OCI-LY3 (cell line): Measurements from ENCODE around the gene SLC43A1.

Source experiments
- H2AFZ ChIP-seq: fragments of 200-600, 300-600 bp; shearing (Covaris generic); 2 replicates; pipeline ENCODE4 v1.6.0; 2014; ENCODE audit warnings: antibody characterized with exemption, low read depth, low read length
- H3K27ac ChIP-seq: fragments of 200-600, 300-600 bp; sonication (generic); 2 replicates; pipeline ENCODE4 v1.5.1; 2014; ENCODE audit warnings: mild to moderate bottlenecking, low read length, moderate library complexity, mixed read lengths
- H3K27me3 ChIP-seq: fragments of 200-600, 300-600 bp; sonication (generic); 2 replicates; pipeline ENCODE4 v1.6.1; 2014; ENCODE audit warnings: low read depth, low read length, mixed read lengths
- H3K36me3 ChIP-seq: fragments of 200-600, 300-600 bp; sonication (generic); replicated peaks from 2 replicates; pipeline ENCODE3; 2014; ENCODE audit warnings: low read depth, low read length, mixed read lengths
- H3K4me1 ChIP-seq: fragments of 300-600, 200-600 bp; sonication (generic); 2 replicates; pipeline ENCODE4 v1.6.1; 2014; ENCODE audit warnings: low read length, mixed read lengths
- H3K4me2 ChIP-seq: fragments of 200-600, 300-600 bp; sonication (generic); 2 replicates; pipeline ENCODE4 v1.6.1; 2014; ENCODE audit warnings: low read length, mixed read lengths
- H3K4me3 ChIP-seq: fragments of 300-600, 200-600 bp; sonication (generic); 2 replicates; pipeline ENCODE4 v1.5.1; 2014; ENCODE audit warnings: antibody characterized with exemption, mild to moderate bottlenecking, low read length, moderate library complexity
- H3K79me2 ChIP-seq: fragments of 300-600, 200-600 bp; shearing (Covaris generic); 2 replicates; pipeline ENCODE4 v1.6.1; 2014; ENCODE audit warnings: mild to moderate bottlenecking, low read length, mixed read lengths
- H3K9ac ChIP-seq: fragments of 300-600, 200-600 bp; shearing (Covaris generic); 2 replicates; pipeline ENCODE4 v1.6.0; 2014; ENCODE audit warnings: mild to moderate bottlenecking, low read length, moderate library complexity
- H3K9me3 ChIP-seq: fragments of 200-600, 300-600 bp; shearing (Covaris generic); 2 replicates; pipeline ENCODE4 v1.6.1; 2014; ENCODE audit warnings: low read length, mixed read lengths; ENCODE audit not compliant: insufficient read depth
- H4K20me1 ChIP-seq: fragments of 200-600, 300-600 bp; sonication (generic); 2 replicates; pipeline ENCODE4 v1.6.1; 2016; ENCODE audit warnings: low read length, mixed read lengths; ENCODE audit not compliant: insufficient read depth
- EZH2phosphoT487 ChIP-seq: fragments of 200-600 bp; shearing (Covaris generic); IDR thresholded peaks from 2 replicates; pipeline ENCODE4 v1.6.1; 2018; ENCODE audit warnings: antibody characterized with exemption, mixed run types, low read depth
- TF ChIP-seq, protein P1 (sequence below): fragments of 200-600, 300-600 bp; sonication (generic); IDR thresholded peaks from 2 replicates; pipeline ENCODE4 v1.5.1; 2014; ENCODE audit warnings: antibody characterized with exemption, low read length, low read depth

Gene SLC43A1

GRCh38 chr11:57499983-57500461 is 15.5 kb downstream of the SLC43A1 start:
- Histone ChIP-seq H3K9ac (no peak overlapping the region), H3K4me3 (no peak overlapping the region), H3K27ac (no peak overlapping the region), H3K4me2 (no peak overlapping the region), H2AFZ (no peak overlapping the region), H3K27me3 (no peaks in the 10 kb centered on the region), H3K4me1 (no peaks in the 10 kb centered on the region), H3K36me3 (peaks cover 65% of the 10 kb centered on the region), H4K20me1 (peaks cover 22% of the 10 kb centered on the region), H3K79me2 (peaks cover 36% of the 10 kb centered on the region), H3K9me3 (no peaks in the 10 kb centered on the region)
- no peak for TF ChIP-seq EZH2phosphoT487
- TF ChIP-seq, protein P1, sequence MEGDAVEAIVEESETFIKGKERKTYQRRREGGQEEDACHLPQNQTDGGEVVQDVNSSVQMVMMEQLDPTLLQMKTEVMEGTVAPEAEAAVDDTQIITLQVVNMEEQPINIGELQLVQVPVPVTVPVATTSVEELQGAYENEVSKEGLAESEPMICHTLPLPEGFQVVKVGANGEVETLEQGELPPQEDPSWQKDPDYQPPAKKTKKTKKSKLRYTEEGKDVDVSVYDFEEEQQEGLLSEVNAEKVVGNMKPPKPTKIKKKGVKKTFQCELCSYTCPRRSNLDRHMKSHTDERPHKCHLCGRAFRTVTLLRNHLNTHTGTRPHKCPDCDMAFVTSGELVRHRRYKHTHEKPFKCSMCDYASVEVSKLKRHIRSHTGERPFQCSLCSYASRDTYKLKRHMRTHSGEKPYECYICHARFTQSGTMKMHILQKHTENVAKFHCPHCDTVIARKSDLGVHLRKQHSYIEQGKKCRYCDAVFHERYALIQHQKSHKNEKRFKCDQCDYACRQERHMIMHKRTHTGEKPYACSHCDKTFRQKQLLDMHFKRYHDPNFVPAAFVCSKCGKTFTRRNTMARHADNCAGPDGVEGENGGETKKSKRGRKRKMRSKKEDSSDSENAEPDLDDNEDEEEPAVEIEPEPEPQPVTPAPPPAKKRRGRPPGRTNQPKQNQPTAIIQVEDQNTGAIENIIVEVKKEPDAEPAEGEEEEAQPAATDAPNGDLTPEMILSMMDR: no peak

GRCh38 chr11:57499413-57499982 is 16.0 kb downstream of the SLC43A1 start:
- H3K9ac ChIP-seq: no peak overlapping the region
- peaks cover 16% of the 10 kb centered on the region for H4K20me1 ChIP-seq
- H3K36me3 ChIP-seq: peaks cover 60% of the 10 kb centered on the region
- H2AFZ ChIP-seq: no peak overlapping the region
- H3K27me3 ChIP-seq: no peaks in the 10 kb centered on the region
- H3K79me2 ChIP-seq: peaks cover 31% of the 10 kb centered on the region
- no peaks in the 10 kb centered on the region for H3K4me1 ChIP-seq
- no peaks in the 10 kb centered on the region for H3K9me3 ChIP-seq
- no peak overlapping the region for H3K4me3 ChIP-seq
- H3K4me2 ChIP-seq: no peak overlapping the region
- H3K27ac ChIP-seq: no peak overlapping the region
- no peak for TF ChIP-seq EZH2phosphoT487
- TF ChIP-seq, protein P1: no peak

GRCh38 chr11:57498540-57498939 is 17.0 kb downstream of the SLC43A1 start:
- Histone ChIP-seq H4K20me1 (peaks cover 16% of the 10 kb centered on the region), H3K4me2 (no peak overlapping the region), H3K79me2 (peaks cover 25% of the 10 kb centered on the region; the same call in 1 of the 2 replicates), H3K4me3 (no peak overlapping the region), H3K9ac (no peak overlapping the region), H3K27me3 (no peaks in the 10 kb centered on the region), H3K27ac (no peak overlapping the region), H3K4me1 (peaks cover 6% of the 10 kb centered on the region), H3K9me3 (no peaks in the 10 kb centered on the region), H3K36me3 (peaks cover 62% of the 10 kb centered on the region), H2AFZ (no peak overlapping the region)
- TF ChIP-seq, protein P1: no peak

DNA sequence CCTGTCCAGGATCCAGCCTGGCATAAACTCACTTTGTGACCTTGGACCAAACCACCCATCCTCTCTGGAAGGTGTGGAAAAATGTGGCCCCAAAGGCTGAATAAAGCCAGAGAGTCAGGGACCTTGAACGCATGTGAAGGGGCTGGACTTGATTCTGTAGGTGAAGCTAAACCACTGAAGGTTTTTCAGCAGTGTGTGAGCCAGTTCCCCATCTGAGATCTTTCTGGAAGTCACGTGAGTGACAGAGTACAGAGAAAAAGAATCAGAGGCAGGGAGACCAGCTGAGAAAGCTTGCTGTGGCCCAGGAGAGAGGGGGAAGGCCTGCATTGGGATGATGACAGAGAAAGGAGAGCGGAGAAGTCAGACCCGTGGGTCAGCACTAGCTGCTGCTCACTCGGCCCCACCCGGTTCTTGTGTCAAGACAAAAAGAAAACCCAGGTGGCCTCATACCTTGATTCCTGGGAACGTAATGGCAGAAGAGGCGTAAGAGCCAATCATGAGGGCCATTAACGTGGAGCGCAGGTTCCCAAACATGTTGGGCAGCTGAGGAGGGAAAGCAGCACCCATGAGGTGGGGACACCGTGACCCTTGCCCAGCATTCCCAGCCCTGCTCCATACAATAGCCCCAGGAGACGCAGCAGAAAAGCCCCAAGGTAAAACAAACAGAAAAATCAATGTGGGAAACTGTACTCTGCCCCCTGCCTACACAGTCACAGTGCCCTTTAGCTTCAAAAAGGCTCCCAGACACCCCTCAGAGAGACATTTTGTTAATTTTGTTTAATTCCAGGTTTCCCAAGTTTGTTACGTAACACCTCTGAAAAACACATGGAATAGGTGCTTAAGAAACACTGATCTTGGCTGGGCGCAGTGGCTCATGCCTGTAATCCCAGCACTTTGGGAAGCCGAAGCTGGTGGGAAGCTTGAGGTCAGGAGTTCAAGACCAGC is 17.9 kb downstream of the SLC43A1 start:
- Histone ChIP-seq H3K4me3 (no peak overlapping the region), H3K4me2 (no peak overlapping the region), H4K20me1 (peaks cover 16% of the 10 kb centered on the region; the same call in 1 of the 2 replicates), H3K27ac (no peak overlapping the region), H3K27me3 (no peaks in the 10 kb centered on the region), H3K36me3 (peaks cover 63% of the 10 kb centered on the region), H2AFZ (no peak overlapping the region), H3K4me1 (peaks cover 7% of the 10 kb centered on the region), H3K9me3 (no peaks in the 10 kb centered on the region), H3K9ac (no peak overlapping the region), H3K79me2 (peaks cover 16% of the 10 kb centered on the region; the same call in 1 of the 2 replicates)
- no peak for TF ChIP-seq EZH2phosphoT487
- TF ChIP-seq, protein P1: no peak
